HG03342 (cell line): Measurements from ENCODE around the gene GLRX.

Experiments
- ATAC-seq: cut with Tn5 transposase; IDR thresholded peaks from one replicate; pipeline ENCODE4 v1.9.1; 2021; ENCODE audit warnings: mild to moderate bottlenecking, moderate library complexity; ENCODE audit not compliant: unreplicated experiment

GLRX gene

DNA sequence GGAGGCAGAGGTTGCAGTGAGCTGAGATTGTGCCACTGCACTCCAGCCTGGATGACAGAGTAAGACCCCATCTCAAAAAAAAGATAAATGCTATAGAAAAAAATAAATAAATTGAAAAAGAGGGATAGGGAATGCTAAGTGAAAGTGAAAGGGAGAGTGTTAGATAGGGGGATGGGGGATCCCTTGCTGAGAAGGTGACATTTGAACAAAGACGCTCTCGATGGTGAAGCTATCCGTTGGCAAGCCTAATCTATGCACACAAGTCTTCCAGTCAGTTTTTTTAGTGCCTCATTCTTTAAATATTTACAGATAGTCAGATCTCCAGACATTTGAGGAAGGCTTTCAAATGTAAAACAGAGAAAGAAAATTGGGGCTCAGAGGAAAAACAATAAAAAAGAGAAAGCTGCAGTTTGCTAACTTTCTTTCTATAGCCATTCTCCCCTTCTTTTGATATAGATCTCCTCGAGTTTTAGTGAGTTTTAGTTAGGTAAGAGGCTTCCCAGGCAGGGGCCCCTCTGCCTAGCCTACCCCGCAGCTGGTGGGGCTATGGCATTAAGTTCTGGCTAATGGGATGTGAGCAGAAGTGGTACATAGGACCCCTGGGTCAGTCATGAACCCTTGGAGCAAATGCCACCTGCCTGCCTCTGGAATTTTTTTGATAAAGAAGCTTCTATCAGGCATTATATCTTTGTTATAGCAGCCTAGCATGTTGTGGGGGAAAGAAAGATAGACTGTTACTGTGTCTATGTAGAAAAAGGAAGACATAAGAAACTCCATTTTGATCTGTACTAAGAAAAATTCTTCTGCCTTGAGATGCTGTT lies 12.0 kb downstream of the GLRX start:
- no peak for ATAC-seq

DNA sequence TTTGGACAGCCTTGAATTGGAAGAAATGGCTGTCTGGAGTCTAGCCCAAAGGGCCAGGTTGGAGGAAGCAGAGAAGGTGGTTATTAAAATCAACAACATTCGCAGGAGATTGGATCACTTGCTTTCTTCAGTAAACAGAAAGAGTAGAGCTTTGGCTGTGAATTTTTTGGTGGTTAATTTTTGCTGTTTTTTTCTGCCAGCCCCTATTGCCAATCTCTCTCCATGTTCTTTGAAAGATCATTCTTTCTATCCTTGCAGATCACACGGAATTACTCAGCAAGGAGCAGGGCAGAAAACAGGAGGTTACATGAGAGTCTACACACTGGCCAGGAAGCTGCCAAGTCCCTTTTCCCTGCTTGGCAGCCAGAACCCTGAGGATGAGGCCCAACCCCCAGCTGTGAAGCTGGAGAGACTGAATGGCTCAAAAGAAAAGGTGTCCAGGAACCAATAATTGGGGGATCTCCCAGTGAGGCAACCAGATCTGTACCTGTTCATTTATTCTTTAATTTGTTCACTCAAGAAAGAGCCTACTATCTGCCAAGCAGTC lies 13.0 kb downstream of the GLRX start:
- ATAC-seq, result no peak

DNA sequence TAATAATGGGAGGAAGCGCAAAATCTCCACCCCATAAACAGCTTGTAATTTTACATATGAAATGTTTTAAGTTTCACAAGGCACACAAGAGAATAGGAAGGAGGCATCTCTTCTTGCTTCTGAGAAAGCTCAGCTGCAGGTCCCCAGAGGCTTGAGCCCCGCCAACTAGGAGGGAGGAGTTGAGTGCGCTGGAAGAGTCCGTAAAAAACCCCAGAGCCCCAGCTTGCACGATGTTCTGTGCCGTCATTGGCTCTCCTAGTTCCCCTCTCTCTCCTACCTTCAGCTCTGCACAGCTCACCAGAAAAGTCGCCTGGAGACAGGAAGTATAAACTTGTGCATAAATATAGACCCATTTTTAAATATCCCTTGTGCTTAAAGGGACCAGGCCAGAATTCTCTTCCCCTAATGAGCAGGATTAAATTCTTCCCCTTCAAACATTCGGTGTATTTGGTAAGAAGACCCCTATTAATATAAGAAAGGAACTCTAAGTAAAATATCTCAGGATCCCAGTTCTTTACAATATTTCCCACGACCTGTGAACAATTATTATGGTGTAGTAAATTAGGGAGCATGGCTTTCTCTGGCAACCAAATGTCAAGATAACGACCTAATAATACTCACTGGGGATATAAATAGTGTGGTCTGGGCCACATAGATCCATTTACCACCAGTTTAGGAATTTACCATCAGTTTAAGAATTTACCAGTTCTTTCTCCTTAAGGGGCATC lies 13.7 kb downstream of the GLRX start:
- ATAC-seq, result peak; percentile 100

DNA sequence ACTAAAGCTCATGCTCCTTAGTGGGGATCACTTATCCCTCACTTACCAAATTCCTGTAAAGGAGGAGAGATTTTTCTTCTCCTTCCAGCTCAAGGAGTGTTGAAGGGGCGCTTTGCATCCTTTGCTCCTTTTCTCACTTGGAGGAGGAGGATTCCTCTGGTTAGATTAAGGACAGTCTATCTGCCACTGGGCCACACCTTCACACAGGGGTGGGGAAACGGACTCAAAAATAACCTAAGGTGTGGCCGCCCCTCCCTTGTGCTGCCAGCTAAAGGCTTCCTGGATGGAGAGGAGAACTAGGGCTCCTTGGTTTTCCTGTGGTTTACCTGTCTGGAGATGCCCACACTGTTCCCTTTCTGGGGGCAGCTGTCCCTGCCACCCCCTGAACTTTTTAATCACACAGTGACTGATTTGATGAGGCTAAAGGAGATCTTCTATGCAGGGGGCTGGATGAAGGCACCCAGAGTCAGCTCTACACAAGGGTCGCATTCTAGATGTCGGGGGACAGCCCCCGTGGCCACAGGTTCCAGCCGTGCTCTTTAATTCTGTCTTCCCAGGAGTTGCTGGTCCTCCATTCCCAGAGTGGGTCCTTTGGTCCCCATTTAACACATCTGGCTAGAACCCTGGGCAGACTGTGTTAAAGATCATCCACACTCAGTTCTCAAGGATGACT lies 14.4 kb downstream of the GLRX start:
- no peak for ATAC-seq

DNA sequence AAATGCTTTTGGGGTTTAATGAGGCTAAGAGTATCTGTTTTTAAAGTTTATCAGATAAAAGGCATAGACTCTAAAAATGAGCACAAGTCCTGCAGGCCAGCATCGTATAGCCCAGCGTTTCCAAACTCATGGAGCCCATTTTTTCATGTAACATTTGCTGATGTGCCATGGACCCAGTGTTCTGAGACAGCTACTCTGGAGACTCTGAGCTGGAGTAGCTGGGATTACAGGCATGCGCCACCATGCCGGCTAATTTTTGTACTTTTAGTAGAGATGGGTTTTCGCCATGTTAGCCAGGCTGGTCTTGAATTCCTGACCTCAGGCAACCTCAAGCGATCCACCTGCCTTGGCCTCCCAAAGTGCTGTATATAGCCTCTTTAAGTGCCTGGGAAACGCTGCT lies 15.8 kb downstream of the GLRX start:
- no peak for ATAC-seq

DNA sequence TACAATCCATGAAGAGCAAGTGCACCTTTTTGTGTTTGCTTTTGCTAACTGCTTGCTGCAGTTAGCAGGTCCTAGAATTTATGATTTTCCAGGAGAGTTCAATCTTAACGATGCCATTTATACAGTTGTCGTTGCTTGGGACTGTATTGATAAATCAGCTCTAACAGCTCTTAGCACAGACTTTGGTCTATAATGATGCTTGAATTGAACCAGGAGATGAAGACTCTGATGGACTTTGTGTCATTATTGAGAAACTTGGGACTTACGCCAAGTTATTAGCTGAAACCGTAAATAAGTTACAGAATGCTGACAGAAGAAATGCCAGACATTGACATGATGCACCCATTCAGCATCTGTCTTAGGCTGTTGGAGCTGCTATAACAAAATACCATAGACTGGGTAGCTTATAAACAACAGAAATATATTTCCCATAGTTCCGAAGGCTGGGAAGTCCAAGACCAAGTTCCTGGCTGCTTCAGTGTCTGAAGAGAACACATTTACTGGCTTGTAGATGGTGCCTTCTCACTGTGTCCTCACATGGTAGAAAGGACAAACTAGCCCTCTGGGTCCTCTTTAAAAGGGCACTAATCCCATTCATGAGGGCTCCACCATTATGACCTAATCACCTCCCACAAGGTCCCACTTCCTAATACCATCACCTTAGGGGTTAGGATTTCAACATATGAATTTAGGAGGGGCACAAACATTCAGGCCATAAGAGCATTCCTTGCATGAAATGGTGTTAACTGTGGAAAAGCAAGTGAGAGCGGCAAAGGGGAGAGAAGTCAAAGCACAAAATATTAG lies 17.6 kb downstream of the GLRX start:
- ATAC-seq, result no peak

DNA sequence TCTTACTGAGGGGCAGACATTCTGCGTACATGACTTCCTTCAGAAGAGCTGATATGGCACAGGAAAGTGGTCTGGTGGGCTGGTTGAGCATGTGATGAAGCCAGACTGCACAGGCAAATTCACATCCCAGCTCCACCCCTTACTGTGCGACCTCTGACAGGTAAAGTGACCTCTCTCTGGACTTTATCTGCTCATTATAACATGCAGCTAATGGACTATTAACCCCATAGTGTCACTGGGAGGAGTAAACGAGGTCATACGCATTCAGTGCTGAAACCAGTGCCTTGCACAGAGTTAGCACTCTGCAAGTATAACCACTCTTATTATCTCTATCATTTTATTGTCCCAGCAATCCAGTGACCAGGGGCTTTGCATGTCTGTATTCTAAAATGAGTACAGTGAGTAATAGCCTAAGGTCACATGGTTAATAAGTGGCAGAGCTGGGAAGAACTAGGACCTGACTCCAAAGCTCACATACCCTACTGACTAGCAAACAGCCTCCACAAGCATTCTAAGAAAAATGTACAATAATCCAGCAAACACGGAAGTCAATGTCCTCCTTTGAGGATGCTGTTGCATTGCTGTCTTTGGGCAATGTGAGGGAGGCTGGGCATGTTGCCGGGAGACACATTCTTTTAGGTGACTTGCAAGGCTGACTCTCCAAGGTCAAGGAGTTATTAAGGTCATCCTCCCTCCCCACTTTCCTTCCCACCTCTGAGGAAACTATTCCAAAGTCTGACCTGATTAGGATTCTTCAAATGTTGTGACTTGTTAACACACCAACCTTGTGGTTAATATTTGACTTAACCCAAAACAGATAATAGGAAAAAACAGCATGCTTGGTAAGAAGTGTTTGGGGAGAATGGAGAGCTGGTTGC lies 19.0 kb downstream of the GLRX start:
- ATAC-seq, result no peak

DNA sequence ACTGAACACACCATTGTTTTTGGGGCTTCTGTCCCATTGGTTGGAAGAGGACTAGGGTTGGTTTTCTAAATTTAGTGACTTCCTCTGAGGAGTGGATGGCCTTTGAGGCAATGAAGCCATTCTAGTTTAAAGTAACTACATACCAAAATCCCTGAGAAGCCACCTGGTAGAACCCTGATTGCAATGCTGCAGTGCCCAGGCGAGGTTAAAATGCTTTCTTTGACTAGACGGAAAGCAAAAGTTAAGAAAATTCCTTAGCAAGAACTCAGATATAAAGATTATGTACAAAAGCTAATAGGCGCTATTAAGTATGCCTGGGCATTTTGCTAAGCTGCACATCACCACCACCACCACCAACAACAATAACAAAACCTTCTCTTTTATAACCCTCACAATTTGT lies 20.6 kb downstream of the GLRX start:
- ATAC-seq, result no peak

DNA sequence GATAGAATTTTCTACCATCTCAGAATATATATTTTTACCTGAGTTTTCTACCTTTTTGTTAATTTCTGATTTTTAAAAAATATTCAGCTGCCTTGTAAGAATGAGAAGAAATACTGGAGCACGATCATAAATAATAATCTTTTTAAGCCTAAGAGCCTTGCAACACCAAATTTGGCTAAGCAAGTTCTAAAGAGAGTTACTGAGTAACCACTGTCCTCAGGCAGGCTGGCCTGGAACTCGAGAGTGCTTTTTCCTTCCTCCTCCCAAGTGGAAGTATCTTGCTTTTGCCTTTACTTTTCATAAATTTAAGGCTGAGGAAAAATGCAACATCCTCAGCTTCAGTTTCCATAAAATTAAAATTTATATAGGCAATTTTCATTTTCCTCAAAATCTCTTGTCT lies 21.0 kb downstream of the GLRX start:
- ATAC-seq, result no peak

DNA sequence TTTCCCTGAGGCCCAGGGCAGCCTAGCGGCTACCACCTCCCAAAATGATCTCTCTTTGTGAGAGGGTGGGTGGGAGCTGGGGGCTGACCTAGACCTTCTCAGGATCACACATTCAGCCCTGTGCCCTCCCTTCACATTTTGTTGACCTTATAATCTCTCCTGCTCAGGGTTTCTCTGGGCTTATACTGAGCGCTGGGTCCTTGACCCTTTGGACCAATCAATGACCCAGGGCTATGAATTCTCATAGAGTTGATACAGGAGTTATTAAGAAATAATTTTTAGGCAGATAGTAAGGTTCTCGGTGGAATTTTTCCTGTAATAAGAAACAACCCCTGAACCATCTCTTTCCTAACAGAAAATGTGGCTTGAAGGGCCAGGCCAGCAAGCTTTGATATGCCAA lies 22.0 kb downstream of the GLRX start:
- no peak for ATAC-seq

DNA sequence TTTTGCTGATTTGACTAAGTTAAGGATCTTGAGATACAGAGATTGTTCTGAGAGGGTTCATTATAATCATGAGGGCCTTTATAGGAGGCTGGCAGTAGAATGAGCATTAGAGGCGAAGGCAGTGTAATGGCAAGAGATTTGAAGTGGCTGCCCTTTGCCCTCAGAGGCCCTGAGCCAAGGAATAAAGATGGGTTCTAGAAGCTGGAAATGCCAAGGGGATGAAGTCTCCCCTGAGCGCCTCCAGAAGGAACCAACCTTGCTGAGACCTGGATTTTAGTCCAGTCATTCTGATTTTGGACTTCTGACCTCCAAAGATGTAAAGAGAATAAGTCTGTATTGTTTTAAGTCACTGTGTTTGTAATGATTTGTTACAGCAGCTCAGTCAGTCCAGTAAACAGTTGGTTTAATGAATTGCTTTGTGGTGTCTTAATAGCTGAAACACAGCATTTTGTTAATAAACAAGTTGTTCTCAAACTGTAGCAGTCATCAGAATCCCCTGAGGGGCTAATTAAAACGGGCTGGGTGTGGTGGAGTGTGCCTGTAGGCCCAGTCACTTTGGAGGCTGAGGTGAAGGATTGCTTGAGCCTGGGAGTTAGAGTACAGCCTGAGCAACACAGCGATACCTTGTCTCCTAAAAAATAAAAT lies 23.2 kb downstream of the GLRX start:
- ATAC-seq, result no peak

DNA sequence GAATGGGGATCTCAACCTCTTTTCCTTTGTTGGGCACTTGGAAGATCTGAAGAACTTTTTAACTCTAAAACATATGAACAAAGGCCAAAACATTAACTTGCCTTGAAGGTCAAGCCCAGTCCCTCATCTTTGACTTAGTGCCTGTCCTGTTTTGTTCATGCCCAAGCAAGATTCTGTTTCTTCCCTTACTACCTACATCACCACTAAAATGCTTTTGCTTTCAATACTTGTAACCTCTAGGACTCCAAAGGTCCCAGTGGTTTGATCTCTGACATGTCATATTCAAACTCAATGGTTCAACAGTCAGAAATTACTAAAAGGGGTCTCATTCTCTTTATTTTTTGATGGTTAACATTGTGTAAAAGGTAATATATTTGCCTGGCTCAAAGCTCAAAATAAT lies 24.0 kb downstream of the GLRX start:
- ATAC-seq, result no peak

DNA sequence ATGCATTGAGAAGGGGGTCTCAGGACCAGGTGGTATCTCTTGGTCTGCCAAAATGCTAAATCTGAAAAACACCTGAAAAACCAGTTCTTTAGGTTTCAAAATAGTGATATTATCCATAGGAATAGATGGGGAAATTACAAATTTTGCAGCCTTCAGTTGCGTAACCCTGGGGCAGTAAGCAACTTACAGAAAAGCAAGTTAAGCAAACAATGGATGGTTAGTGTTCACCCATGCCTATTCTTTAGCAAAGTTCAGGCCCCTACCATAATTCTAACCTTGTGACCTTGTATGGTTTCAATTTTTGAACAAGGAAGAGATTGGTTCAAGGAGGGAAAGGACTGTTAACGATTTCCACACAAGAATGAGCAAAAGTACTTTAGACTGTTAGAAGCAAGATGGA lies 24.5 kb downstream of the GLRX start:
- ATAC-seq, result no peak

DNA sequence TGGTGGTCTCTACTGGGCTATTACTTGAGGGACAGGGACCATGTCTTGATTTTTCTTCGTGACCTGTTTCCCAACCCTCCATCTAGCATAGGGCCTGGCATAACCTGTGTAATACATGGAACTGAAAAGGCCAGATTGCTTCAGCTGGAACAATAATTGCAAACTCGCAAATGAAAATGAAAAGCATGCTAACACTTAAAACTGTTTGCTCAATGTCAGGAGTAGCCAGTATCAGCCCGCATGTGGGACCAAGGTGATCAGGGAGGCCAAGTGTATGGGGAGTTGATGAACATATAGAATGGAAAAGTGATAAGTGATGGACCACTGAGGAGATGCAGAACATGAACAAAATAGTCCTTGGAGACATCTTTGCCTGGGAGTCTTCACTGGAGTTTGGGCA lies 25.2 kb downstream of the GLRX start:
- ATAC-seq, result no peak

DNA sequence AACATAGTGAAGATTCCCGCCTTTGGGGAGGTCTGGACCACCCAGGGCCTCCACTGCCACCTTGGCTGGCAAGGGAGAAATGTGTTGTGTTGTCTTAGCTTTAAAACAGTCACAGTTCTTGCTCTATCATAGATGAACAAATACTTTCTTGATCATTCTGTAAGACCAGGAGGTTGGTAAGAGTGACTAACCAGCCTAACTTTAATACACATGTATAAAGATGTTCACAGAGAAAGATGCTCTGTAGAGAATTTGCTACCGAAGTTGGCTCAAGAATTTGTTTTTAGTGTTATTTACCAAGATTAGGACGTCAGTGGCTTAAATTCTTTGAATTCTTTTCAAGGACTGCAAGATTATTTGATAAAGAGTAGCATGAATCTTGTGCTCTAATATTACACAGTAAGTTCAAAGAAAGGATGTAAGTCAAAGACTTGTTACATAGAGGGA lies 28.4 kb downstream of the GLRX start:
- ATAC-seq, result no peak

DNA sequence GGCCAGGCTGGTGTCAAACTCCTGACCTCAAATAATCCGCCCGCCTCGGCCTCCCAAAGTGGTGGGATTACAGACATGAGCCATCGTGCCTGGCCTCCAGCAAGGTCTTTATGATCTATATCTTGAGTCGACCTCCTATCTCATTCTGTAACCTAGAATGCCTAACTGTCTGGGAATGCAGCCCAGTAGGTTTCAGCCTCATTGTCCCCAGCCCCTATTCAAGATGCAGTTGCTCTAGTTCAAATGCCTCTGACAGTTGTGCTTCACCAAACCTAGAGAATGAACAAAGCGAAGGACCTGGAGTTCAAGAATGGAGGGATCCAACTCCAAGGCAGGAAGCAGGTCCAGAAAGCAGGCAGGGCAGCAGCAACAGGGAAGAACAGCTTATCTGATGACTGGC lies 30.8 kb downstream of the GLRX start:
- no peak for ATAC-seq

DNA sequence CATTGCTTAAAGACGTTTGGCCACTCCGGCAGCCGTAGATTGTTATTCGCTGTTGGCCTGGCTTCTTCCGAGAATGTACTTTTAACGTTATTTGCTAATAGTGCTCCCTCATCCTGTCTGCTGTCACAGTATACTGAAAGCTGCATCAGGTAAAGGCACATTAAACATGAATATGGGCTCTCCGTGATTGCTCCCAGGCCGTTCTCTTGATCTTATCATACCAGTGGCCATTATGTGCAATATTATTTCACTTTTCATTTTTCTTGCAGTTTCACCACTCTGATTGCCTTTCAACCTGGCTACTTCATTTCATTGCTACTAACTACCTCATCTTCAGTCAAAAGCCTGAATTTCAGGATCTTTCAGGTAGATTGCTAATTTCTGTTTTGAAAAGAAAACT lies 34.0 kb downstream of the GLRX start:
- ATAC-seq, result no peak

DNA sequence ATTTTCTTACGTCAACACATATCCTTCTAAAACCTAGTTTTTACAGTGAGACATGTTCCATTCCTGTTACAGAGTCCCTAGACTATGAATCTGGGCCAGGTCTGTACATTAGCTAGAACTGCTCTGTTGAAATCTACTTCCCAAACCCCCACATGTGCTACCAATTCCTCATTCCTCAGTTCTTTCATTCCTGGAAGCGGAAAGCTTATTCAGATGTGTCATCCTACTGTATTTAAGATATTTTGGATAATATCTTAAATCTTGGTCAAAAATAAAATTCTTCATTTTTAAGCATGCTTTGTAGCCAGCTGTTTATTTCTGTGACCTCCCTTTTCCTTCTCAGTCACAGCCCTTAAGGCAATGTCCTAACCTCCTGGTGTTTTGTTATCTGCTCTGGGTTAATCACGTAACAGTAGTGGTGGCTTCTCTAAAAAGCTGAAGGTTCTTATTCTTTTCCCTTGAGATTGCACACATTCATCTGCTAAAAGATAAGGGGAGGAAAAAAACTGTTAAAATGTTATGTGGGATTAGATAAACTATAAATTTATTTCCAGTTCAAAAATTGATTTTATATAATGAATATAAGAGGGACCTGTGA lies 35.6 kb downstream of the GLRX start:
- ATAC-seq, result no peak
